HG03066 (cell line): ENCODE results near the gene MYL9.
A peak's percentile ranks its signal among the peaks of the same experiment; 100 is the strongest.
"Not testable (repeated sequence)": the region's sequence is repeated elsewhere in the genome, so short reads cannot be mapped to it uniquely, and the experiment has no call there.

Experiments
- ATAC-seq: cut with Tn5 transposase; IDR thresholded peaks from one replicate; pipeline ENCODE4 v1.9.1; 2021; ENCODE audit warnings: low read depth; ENCODE audit not compliant: unreplicated experiment

The MYL9 gene

GRCh38 chr20:36548704-36549627 is 7.6 kb downstream of the MYL9 start:
- no peak for ATAC-seq

DNA sequence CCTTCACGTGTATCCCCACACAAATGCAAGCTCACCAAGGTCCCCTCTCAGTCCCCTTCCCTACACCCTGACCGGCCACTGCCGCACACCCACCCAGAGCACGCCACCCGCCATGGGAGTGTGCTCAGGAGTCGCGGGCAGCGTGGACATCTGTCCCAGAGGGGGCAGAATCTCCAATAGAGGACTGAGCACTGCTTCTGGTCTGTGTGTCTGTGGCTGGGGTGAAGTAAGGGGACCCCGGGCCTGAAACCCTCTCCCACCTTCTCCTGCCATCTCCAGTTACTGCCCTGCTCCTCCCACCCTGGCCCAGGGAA is 8.3 kb downstream of the MYL9 start:
- no peak for ATAC-seq

GRCh38 chr20:36549942-36550789 is 8.8 kb downstream of the MYL9 start:
- ATAC-seq: no peak

DNA sequence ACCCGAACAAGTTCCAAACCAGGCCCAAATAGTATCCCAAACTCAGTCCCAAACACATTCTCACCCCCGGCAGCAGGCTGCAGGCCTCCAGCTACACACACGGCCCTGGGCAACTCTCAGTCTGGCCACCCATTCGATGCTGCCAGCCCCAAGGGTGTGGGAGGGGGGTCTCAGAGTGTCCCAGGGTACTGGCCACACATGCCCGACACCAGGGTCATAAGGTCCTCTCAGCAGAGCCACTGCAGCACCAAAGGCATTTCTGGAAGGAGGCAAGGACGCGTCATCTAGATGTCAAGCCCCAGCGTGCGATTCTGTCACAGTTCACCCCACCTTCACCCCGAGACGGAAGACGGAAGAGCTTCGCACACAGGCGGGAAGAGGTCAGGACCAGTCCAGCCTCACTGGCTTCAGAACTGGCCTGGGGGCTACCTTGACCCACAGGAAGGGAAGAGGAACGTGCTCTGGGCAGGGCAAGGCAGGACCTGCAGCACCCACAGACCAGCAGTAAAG is 9.5 kb downstream of the MYL9 start:
- ATAC-seq: no peak

DNA sequence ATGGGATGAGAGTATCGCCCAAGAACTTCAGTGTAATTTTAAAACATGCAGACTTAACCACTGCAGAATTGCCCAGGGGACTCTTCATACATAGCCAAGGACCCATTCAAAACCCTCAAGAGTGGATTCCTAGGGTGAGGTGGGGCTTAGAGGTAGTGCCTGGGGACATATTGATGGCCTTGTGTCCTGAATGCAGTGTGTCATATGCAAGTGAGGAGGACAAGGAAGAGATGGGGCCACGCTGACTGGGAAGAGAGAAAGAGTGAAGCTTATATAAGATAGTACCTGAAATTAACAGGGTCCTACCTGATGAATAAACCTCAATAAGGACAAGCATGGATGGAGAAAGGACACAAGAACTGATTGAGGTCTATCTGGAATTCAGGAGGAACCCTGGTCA is 13.9 kb downstream of the MYL9 start:
- ATAC-seq: no peak

DNA sequence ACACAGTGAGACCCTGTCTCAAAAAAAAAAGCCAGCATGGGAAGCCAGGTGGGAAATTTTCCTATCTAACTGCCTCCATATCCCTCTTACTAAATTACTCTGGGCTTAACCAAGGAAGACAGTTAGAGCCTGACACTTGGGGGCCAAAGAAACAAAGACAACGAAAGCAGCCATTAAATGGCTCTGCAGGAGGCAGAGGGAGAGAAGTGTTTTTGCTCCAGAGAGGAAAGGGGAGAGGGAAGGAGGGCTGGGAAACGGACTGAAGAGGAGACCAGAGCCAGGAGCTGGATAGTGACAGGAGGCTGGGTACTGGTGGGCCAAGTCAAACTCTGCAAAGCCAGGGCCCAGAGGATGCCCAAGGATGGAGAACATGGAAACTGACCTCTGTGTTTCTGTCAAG is 21.4 kb downstream of the MYL9 start:
- ATAC-seq: no peak

- no peak for ATAC-seq
These were observed 22.1 kb downstream of the MYL9 start for GRCh38 chr20:36563374-36563773.

DNA sequence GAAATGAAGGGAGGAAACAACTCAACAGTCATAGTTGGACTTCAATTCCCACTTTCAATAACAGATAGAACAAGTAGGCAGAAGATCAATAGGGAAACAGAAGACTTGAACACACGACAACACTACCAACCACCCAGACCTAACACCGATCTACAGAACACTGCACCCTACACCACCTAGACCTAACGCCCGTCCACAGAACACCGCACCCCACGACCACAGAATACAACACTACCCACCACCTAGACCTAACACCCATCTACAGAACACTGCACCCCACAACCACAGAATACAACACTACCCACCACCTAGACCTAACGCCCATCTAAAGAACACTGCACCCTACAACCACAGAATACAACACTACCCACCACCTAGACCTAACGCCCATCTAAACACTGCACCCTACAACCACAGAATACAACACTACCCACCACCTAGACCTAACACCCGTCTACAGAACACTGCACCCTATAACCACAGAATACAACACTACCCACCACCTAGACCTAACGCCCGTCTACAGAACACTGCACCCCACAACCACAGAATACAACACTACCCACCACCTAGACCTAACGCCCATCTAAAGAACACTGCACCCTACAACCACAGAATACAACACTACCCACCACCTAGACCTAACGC is 22.9 kb downstream of the MYL9 start:
- ATAC-seq: not testable (repeated sequence)

DNA sequence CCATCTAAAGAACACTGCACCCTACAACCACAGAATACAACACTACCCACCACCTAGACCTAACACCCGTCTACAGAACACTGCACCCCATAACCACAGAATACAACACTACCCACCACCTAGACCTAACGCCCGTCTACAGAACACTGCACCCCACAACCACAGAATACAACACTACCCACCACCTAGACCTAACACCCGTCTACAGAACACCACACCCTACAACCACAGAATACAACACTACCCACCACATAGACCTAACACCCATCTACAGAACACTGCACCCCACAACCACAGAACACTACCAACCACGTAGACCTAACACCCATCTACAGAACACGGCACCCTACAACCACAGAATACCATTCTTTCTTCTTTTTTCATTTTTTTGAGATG is 23.4 kb downstream of the MYL9 start:
- not testable (repeated sequence) for ATAC-seq

DNA sequence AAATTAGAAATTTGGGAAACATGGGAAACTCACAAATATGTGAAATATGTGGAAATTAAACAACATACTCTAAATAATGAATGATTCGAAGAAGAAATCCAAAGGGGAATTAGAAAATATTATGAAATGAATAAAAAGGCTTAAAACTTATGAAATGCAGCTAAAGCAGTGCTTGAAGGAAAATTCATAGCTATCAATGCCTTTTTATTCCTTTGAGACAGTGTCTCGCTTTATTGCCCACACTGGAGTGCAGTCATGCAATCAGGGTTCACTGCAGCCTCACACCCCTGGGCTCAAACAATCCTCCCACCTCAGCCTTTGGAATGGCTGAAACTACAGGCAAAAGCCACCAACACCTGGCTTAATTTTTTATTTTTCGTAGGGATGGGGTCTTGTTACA is 24.2 kb downstream of the MYL9 start:
- no peak for ATAC-seq

DNA sequence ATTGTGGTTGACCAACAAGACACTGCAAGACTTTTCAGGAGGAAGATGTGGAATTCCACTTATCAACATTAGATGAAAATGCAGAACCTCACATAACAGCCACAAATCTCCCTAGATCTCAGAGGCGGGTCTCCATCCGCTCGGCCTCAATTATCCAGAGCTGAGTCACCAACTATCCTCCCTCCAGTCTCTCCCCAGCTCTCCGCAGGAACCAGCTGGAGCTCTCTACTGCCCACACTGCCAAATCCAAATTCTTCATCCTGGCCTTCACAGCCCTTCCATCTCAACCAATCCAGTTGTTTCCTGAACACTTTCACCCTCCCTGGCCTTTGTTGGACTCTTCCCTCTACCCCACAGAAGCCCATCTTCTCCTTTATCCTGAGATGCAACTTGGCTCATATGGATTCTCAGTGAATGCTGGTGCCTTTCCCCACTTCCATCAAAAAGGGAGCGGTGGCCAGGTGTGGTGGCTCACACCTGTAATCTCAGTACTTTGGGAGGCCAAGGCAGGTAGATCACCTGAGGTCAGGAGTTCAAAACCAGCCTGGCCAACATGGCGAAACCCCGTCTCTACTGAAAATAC is 28.6 kb downstream of the MYL9 start:
- ATAC-seq: no peak

DNA sequence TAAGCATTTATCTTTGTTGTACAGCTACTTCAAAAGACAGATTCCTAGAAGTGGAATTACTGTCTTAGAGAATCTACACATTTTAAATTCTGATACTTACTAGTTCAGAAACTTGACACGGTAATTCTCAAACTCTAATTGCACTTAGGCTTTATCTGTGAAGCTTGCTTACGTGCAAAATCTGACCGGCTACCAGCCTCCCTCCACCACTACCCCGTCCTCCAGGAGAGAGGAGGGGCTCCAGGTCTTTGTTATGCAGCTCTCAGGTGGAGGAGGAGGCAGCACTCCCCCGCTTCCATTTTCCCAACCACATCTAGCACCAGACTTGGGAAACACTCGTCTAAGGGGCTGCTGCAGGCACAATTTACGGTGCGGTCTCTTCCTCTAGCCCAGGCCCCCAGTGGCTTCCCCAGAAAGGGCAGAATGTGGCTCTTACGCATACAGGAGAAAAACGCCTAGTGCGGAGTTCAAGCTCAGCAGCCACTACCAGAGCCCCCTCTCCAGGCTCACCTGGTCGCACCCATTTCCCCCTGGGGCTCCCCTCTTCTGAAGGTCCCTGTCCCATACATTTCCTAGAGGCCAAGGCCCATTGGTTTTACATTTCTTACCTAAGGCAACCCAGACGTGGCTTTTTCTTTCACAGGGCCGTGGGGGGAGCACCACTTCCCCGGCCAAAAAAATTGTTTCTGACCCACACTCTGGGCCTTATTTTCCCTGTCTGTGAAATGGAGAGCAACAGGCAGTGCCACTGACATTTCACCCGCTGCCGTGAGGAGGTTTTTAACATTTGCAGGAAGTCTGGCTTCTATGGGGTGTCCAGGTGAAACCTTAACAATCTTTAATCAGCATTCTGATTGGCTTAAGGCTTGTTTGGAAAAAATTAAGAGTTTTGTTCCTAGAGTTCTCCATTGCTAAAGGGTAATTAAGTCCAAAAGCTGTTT is 30.5 kb downstream of the MYL9 start:
- no peak for ATAC-seq

GRCh38 chr20:36572701-36573102 is 31.4 kb downstream of the MYL9 start:
- no peak for ATAC-seq

- ATAC-seq: peak; percentile 54
These were observed 31.9 kb downstream of the MYL9 start, which contains the start of gene TGIF2 for GRCh38 chr20:36573103-36573797. TSS of gene TGIF2 (plus strand) at chr20:36573597. CDS start at chr20:36578775, 5,178 bp downstream.

GRCh38 chr20:36573798-36574365 is 32.6 kb downstream of the MYL9 start:
- no peak for ATAC-seq

GRCh38 chr20:36574366-36575135 is 33.2 kb downstream of the MYL9 start:
- ATAC-seq: no peak

GRCh38 chr20:36576081-36576445 is 34.7 kb downstream of the MYL9 start:
- no peak for ATAC-seq
